Measurements from ENCODE around the gene CACNB2. TPM values are rescaled to one million over a fixed set of nuclear protein-coding genes. Genes with fewer than 3 reads are reported as not detected.

Gene CACNB2
- polyA plus RNA-seq, 1 of the 3 experiments (the other 2 are of a cell fraction): 0.74 TPM

- no peaks in the 10 kb centered on the region for H3K36me3 ChIP-seq (replicated peaks in 1 of 2; ENCODE audit: control insufficient read depth in 1 of 2, insufficient read depth in 2 of 2, low read length in 1 of 2)
- no peak overlapping the region for H3K9ac ChIP-seq
- no peaks in the 10 kb centered on the region for H3K27me3 ChIP-seq (ENCODE audit: insufficient read depth)
- H3K27ac ChIP-seq (ENCODE audit: low read depth in 2 of 2, low read length in 1 of 2): no peak overlapping the region
- H3K4me3 ChIP-seq (ENCODE audit: low read depth in 2 of 2, low read length in 1 of 2): no peak overlapping the region
- H3F3A ChIP-seq (replicated peaks; ENCODE audit: insufficient read depth): no peaks in the 10 kb centered on the region
- no peaks in the 10 kb centered on the region for H3K79me2 ChIP-seq (ENCODE audit: insufficient read depth)
- peaks cover 0 to 27% of the 10 kb centered on the region in 2 experiments; a peak in 3 of 4 replicates for H3K4me1 ChIP-seq (ENCODE audit: control insufficient read depth in 1 of 2, insufficient read depth in 2 of 2, low read depth in 1 of 2, low read length in 1 of 2)
- H2AFZ ChIP-seq (ENCODE audit: low read depth): no peak overlapping the region
- TF ChIP-seq RFX5 (IDR thresholded peaks at IDR 0.05; ENCODE audit: low read length): no peak
- no peak for TF ChIP-seq TAF1 (IDR thresholded peaks at IDR 0.05; ENCODE audit: borderline replicate concordance, low read depth, low read length)
- TF ChIP-seq CHD2 (IDR thresholded peaks at IDR 0.05; ENCODE audit: low read length, partially characterized antibody): no peak
- TF ChIP-seq FOXJ3 (CRISPR knock-in tag; IDR thresholded peaks at IDR 0.05): no peak
- TF ChIP-seq CTCF (IDR thresholded peaks at IDR 0.05): no peak
- TF ChIP-seq ZBTB33 (IDR thresholded peaks at IDR 0.05; ENCODE audit: borderline replicate concordance, low read depth): no peak
- TF ChIP-seq YY1 (IDR thresholded peaks at IDR 0.05; ENCODE audit: low read depth): no peak
- no peak for TF ChIP-seq USF2 (IDR thresholded peaks at IDR 0.05; ENCODE audit: borderline replicate concordance, low read depth, low read length)
- no peak for TF ChIP-seq EP300 (IDR thresholded peaks at IDR 0.05; ENCODE audit: borderline replicate concordance in 1 of 2, low read depth in 1 of 2, low read length in 1 of 2)
- no peak for TF ChIP-seq TEAD4 (IDR thresholded peaks at IDR 0.05; ENCODE audit: borderline replicate concordance, insufficient read depth)
- TF ChIP-seq SMC3 (IDR thresholded peaks at IDR 0.05; ENCODE audit: low read depth, low read length): no peak
- no peak for TF ChIP-seq MAX (IDR thresholded peaks at IDR 0.05; ENCODE audit: low read depth)
- no peak for TF ChIP-seq RAD21 (IDR thresholded peaks at IDR 0.05; ENCODE audit: low read length)
- no peak for TF ChIP-seq EZH2phosphoT487 (IDR thresholded peaks at IDR 0.05; ENCODE audit: borderline replicate concordance, low read depth)
- ChIA-PET CTCF (interaction anchor here (1.6 to 1.7 kb wide), 2 partner anchors 15 to 464 kb away, joined by 3 to 9 read pairs; no protein-coding TSS in a partner anchor), POLR2A (no interaction called here)
- H4K20me1 ChIP-seq (ENCODE audit: insufficient read depth): no peaks in the 10 kb centered on the region
- no peaks in the 10 kb centered on the region for H3K9me2 ChIP-seq
- no peaks in the 10 kb centered on the region for H3K9me3 ChIP-seq
- DNase-seq: no peak
- H3K4me2 ChIP-seq: no peak overlapping the region
Observed at GRCh38 chr10:18201877-18202276, 61.7 kb downstream of the CACNB2 start.
